Mucosa of rectum (tissue), 2 donors: ENCODE data around the gene ERBB3.
"Not testable (repeated sequence)": the region's sequence is repeated elsewhere in the genome, so short reads cannot be mapped to it uniquely, and the experiment has no call there.

Source experiments
- H3K27ac ChIP-seq, 2 donors: one replicate each; pipeline ENCODE4 v1.7.0; 2013; ENCODE audit warnings: inconsistent platforms in 2 of 2, low read depth in 2 of 2, low read length in 2 of 2
- H3K27me3 ChIP-seq, 2 donors: one replicate each; pipeline ENCODE4 v1.7.0; 2013; ENCODE audit warnings: low read length in 2 of 2; ENCODE audit not compliant: control insufficient read depth in 2 of 2, insufficient read depth in 2 of 2
- H3K36me3 ChIP-seq, 2 donors: one replicate each; pipeline ENCODE4 v1.7.0; 2013; ENCODE audit warnings: low read length in 2 of 2; ENCODE audit not compliant: control insufficient read depth in 2 of 2, insufficient read depth in 2 of 2
- H3K4me1 ChIP-seq, 2 donors: one replicate each; pipeline ENCODE4 v1.7.0; 2013; ENCODE audit warnings: low read length in 2 of 2, mild to moderate bottlenecking in 1 of 2; ENCODE audit not compliant: control insufficient read depth in 2 of 2, insufficient read depth in 2 of 2
- H3K4me3 ChIP-seq, 2 donors: one replicate each; pipeline ENCODE4 v1.7.0; 2013; ENCODE audit warnings: low read length in 2 of 2
- H3K9ac ChIP-seq, 2 donors: one replicate each; pipeline ENCODE4 v1.7.0; 2013; ENCODE audit warnings: low read length in 2 of 2, low read depth in 1 of 2, mild to moderate bottlenecking in 1 of 2
- H3K9me3 ChIP-seq, 2 donors: one replicate each; pipeline ENCODE4 v1.7.0; 2013; ENCODE audit warnings: low read length in 2 of 2; ENCODE audit not compliant: control insufficient read depth in 2 of 2
- donor health status: healthy.
- donor health status: Normal muscosa, but diverticular disease.

The ERBB3 gene

DNA sequence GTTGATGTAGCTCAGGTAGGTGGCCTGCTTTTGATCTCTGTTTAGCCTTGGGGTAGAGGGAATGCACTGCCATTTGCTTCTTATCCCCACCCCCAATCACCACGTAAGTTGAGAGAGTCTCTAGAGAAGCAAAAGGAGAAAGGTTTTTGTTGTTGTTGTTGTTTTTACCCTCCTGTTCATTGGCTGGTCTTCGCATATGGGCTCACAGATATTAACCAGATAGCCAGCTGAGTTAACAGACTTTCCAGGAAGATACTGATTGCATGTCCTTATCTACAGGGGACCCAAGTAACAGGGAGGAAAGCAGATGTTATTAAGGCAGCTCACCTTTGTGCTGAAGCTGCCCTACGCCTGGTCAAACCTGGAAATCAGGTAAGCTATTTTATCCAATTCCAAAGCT is 27.3 kb downstream of the ERBB3 start:
- H3K9me3 ChIP-seq: no peaks in the 10 kb centered on the region
- H3K9ac ChIP-seq: no peak overlapping the region
- H3K27ac ChIP-seq: no peak overlapping the region
- peaks cover 45 to 51% of the 10 kb centered on the region in 2 donors for H3K36me3 ChIP-seq
- no peaks in the 10 kb centered on the region for H3K27me3 ChIP-seq
- no peak overlapping the region for H3K4me3 ChIP-seq
- peaks cover 16 to 25% of the 10 kb centered on the region in 2 donors for H3K4me1 ChIP-seq

DNA sequence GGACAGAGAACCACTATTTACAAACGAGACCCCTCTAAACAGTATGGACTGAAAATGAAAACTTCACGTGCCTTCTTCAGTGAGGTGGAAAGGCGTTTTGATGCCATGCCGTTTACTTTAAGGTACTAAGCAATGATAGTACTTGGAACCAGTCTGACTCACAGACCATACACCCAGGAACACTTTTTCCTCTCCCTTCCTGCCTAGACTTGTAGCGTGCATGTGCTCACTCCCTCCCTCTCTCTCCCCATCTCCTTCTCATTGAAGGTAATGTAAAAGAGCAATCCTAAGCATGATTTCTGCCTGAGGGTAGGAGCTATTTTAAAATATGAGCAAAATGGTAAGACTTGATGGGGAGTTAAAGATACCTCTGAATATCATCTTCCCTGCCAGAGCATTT is 30.6 kb downstream of the ERBB3 start:
- Histone ChIP-seq H3K27ac (no peak overlapping the region), H3K27me3 (no peaks in the 10 kb centered on the region), H3K4me3 (no peak overlapping the region), H3K36me3 (peaks cover 49 to 64% of the 10 kb centered on the region in 2 donors), H3K9ac (no peak overlapping the region), H3K4me1 (peaks cover 8 to 10% of the 10 kb centered on the region in 2 donors), H3K9me3 (no peaks in the 10 kb centered on the region)

DNA sequence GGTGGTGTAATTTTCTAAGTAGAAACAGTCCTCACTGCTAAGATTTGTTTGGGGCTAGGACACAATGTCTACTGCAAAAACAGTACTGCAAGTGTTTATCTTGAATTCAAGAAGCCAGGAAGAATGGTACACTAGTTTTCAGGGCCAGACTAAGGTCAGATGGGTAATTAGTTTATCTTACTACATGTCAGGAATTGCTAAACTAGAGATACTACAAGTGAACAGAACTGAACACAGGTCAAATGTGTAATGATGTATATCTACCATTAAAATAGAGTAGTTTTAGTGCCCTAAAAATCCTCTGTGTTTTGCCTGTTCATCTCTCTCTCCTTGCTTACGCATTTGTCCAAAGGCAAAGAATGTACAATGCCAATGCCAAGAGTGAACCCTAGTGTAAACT is 34.1 kb downstream of the ERBB3 start:
- peaks cover 28 to 42% of the 10 kb centered on the region in 2 donors for H3K36me3 ChIP-seq
- no peaks in the 10 kb centered on the region for H3K9me3 ChIP-seq

DNA sequence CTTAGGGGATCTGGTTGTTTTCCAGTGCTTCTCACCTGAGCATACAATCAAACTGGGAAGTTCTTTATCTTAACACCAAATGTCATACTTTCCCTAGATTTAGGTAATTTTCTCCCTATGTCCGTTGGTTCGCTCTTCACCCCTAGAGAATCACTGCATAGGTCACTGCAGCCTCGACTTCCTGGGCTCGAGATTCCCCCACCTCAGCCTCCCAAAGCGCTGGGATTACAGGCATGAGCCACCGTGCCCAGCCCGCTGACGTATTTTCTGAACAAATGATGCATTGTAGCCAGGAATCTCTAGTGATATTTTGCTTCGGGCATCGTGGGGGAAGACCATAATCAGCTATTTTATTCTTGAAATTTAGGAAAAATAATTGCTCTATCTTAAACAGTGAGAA is 35.4 kb downstream of the ERBB3 start:
- Histone ChIP-seq H3K27ac (peak overlapping the region in 1 of 2 donors; percentile 96), H3K4me3 (peak overlapping the region; percentile 82 to 92), H3K27me3 (no peaks in the 10 kb centered on the region), H3K4me1 (peaks cover 18 to 20% of the 10 kb centered on the region in 2 donors), H3K36me3 (peaks cover 21 to 31% of the 10 kb centered on the region in 2 donors), H3K9me3 (no peaks in the 10 kb centered on the region), H3K9ac (peak overlapping the region; percentile 91 to 99)

More for the DNA sequence above, 34.1 kb downstream of the ERBB3 start:
- H3K27ac ChIP-seq: no peak overlapping the region
- H3K4me3 ChIP-seq: no peak overlapping the region
- H3K27me3 ChIP-seq: no peaks in the 10 kb centered on the region
- no peak overlapping the region for H3K9ac ChIP-seq
- peaks cover 9 to 12% of the 10 kb centered on the region in 2 donors for H3K4me1 ChIP-seq

DNA sequence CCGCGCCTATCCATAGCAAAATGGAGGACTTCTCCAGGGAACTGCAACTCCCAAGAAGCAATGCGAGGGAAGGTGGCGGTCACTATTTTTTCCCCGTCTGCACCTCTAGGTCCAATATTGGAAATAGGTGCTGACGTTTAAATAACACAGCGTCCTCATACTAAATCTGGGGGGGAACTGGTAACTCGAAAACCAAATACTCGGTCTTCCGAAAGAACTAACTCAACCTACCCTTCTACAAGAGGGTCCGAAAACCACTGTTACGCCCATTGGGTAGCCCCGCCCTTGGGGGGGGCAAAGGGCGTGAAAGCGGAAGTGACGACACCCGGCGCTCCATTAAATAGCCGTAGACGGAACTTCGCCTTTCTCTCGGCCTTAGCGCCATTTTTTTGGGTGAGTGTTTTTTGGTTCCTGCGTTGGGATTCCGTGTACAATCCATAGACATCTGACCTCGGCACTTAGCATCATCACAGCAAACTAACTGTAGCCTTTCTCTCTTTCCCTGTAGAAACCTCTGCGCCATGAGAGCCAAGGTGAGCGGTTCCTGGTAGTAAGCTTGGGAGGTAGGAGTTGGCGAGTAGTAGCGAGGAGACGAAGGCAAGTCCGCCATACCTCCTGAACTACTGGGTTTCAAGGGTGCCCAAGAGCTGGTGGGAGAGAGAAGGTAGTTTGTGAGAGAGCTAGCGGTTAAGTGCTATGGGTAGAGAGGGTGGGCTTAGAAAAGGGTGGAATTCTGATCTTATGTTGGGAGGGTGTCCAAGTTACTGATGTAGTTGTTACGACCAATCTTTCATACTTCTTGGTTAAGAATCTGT is 36.5 kb downstream of the ERBB3 start, which contains the start of gene RPL41:
RPL41 (plus strand) TSS at position 367 of the 815 bp plus-strand sequence.
- Histone ChIP-seq H3K36me3 (peaks cover 17 to 32% of the 10 kb centered on the region in 2 donors), H3K27ac (peak within 1 kb of the TSS; percentile 94 to 96), H3K4me3 (peak within 1 kb of the TSS; percentile 82 to 92)

DNA sequence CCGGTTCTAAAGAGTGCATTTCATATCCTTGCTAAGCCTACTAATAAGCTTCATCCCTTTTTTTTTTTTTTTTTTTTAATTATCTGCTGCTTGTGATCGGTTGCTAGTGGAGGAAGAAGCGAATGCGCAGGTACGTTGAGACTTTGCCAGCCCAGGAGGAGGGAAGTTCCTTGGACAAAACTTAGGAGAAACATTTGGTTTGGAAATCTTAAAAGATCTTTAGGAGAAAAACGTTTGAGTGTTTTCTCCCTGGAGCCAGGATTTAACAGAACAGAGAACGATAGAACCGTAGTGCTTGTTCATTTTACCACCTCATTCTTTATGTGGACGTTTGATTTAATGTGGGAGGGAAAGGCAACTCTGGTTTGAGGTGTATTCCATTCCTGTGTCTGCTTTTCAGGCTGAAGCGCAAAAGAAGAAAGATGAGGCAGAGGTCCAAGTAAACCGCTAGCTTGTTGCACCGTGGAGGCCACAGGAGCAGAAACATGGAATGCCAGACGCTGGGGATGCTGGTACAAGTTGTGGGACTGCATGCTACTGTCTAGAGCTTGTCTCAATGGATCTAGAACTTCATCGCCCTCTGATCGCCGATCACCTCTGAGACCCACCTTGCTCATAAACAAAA is 37.2 kb downstream of the ERBB3 start:
- peak overlapping the region; percentile 97 to 99 for H3K9ac ChIP-seq
- not testable (repeated sequence) for H3K9me3 ChIP-seq, H3K27me3 ChIP-seq
- H3K27ac ChIP-seq: peak overlapping the region; percentile 95 to 96
- H3K4me1 ChIP-seq: peaks cover 18 to 20% of the 10 kb centered on the region in 2 donors
- H3K4me3 ChIP-seq: peak overlapping the region; percentile 87 to 92
- H3K36me3 ChIP-seq: peaks cover 12 to 30% of the 10 kb centered on the region in 2 donors

More for the DNA sequence above, 36.5 kb downstream of the ERBB3 start, which contains the start of gene RPL41:
- Histone ChIP-seq H3K27me3 (no peaks in the 10 kb centered on the region), H3K9me3 (no peaks in the 10 kb centered on the region), H3K4me1 (peaks cover 18 to 20% of the 10 kb centered on the region in 2 donors), H3K9ac (peak within 1 kb of the TSS; percentile 91 to 99)

DNA sequence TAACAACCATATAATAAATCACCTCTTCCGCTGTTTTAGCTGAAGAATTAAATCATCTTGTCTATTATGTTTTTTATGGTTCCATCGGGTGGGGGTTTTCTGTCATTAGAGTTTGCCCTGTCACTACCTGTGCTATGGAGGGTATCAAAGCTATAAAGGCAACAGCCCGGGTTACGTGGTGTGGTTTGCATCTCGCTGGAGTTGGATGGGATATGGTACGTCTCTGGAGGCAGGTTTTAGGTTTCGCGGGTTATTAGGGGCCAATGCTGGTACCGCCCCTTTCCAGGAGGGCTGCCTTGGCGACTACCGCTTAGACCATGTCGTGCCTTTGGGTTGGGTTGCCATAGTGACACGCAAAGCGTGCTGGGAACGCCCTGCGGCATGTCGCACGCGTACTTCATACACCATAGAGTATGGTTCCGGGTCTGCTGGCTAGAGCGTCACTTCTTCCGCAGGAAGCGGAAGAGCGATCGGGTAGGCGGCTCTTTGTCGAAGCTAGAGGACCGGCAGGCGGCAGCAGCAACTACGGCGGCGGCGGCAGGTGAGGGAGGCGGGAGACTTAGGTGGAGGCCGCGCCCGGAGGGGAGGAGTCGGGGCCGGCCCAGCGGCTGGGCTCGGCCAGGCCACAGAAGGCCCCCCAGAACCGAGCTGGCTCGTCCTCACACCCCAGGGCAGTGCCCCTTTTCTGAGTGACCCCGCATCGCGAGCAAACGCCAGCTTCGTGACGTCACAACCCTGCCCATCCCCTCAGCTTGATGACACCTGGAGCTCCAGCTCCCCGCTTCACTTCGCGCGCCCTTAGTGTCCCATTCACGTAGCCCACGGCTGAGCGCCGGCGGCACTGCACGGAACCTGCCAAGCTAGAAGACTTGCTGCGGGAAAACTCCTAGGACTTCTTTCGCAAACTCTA is 38.1 kb downstream of the ERBB3 start, which contains the start of gene ZC3H10:
ZC3H10 (plus strand) TSS at position 489 of the 910 bp plus-strand sequence. CDS start 2,297 bp downstream, outside the sequence.
- Histone ChIP-seq H3K27ac (peak within 1 kb of the TSS; percentile 95 to 96), H3K27me3 (no peaks in the 10 kb centered on the region), H3K4me3 (peak within 1 kb of the TSS; percentile 87 to 92), H3K9ac (peak within 1 kb of the TSS; percentile 97 to 99), H3K36me3 (peaks cover 11 to 27% of the 10 kb centered on the region in 2 donors), H3K9me3 (no peaks in the 10 kb centered on the region), H3K4me1 (peaks cover 18 to 20% of the 10 kb centered on the region in 2 donors)

DNA sequence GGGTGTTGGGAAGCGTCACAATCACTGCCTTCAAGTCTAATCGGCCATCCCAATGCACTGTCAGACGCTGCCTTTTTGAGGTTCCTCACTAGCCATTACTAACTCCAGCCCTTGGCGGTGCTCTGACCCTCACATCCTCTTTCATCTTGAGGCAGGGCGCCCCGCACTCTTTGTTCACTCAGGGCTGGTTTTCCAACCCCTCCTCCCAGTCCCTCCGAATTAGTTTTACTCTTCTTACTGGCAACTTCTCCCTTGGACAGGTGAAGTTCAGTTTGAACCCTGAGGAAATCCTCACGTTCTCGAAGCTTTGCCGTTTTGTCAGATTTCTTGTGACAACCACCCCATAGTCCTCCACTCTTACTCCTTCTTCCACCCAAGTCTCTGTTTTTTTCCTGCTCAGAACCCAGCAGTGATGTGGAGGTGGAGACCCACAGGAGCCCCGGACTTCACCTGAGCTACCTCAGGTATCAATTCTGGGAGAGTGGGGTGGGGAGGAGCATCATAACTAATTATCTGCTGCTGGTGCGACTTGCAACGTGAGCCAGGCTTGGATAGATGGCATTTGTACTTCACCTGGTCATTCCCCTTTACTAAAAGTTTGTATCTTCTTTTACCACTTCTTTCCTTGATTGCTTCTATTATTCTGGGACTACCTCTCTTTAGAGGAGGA is 38.9 kb downstream of the ERBB3 start:
- peak overlapping the region; percentile 82 to 87 for H3K4me3 ChIP-seq
- H3K36me3 ChIP-seq: peaks cover 8 to 22% of the 10 kb centered on the region in 2 donors
- H3K4me1 ChIP-seq: peaks cover 18 to 20% of the 10 kb centered on the region in 2 donors
- H3K27me3 ChIP-seq: no peaks in the 10 kb centered on the region
- H3K9ac ChIP-seq: peak overlapping the region; percentile 75 to 97
- H3K9me3 ChIP-seq: no peaks in the 10 kb centered on the region
- peak overlapping the region; percentile 95 to 96 for H3K27ac ChIP-seq

DNA sequence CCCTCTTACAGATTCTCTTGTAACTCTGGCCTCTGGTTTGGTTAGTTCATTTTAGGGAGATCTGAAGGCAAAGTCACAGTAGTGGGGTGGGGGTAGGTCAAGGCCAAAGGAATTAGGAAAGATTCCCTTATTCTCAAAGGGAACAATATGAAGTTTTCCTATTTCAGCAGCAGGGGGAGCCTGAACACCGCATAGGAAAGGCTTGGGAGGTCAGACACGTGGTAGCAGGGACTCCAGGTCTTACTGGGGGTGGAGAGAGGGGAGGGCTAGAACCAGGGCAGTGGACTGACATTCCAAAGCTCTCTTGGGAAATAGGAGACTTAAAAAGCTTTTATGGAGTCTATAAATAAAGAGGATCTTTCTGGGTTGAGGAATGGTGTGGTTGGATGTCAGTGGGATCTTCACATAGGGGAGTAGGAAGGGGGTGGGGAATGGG is 39.4 kb downstream of the ERBB3 start:
- Histone ChIP-seq H3K27ac (peak overlapping the region; percentile 35 to 96), H3K9me3 (no peaks in the 10 kb centered on the region), H3K4me3 (peak overlapping the region; percentile 82 to 87), H3K9ac (peak overlapping the region in 1 of 2 donors; percentile 97), H3K4me1 (peaks cover 18 to 20% of the 10 kb centered on the region in 2 donors), H3K27me3 (no peaks in the 10 kb centered on the region), H3K36me3 (peaks cover 7 to 19% of the 10 kb centered on the region in 2 donors)
